Endodermal cell (in vitro differentiated cells): ENCODE results near the gene ZNF865. TPM values are rescaled to one million over a fixed set of nuclear protein-coding genes. Genes with fewer than 3 reads are reported as not detected.

Experiments
- DNase-seq: peaks from one replicate; pipeline ENCODE4 v3.0.0-alpha.2; 2017
- H3K27ac ChIP-seq: 2 replicates; pipeline ENCODE4 v1.5.1; 2013; ENCODE audit warnings: mild to moderate bottlenecking, low read depth, low read length, moderate library complexity
- H3K27me3 ChIP-seq: 2 replicates; pipeline ENCODE4 v1.6.1; 2013; ENCODE audit warnings: mild to moderate bottlenecking, low read length, moderate library complexity; ENCODE audit not compliant: insufficient read depth, control insufficient read depth, poor library complexity, severe bottlenecking
- H3K36me3 ChIP-seq: 2 replicates; pipeline ENCODE4 v1.7.0; 2013; ENCODE audit warnings: mild to moderate bottlenecking, low read length, moderate library complexity; ENCODE audit not compliant: control insufficient read depth, insufficient read depth
- H3K4me1 ChIP-seq: one replicate; pipeline ENCODE4 v1.7.0; 2013; ENCODE audit warnings: low read length; ENCODE audit not compliant: control insufficient read depth, insufficient read depth
- H3K4me3 ChIP-seq: 2 replicates; pipeline ENCODE4 v1.5.1; 2013; ENCODE audit warnings: mild to moderate bottlenecking, low read length, moderate library complexity
- H3K9ac ChIP-seq: 2 replicates; pipeline ENCODE4 v1.6.1; 2013; ENCODE audit warnings: mild to moderate bottlenecking, low read length, moderate library complexity; ENCODE audit not compliant: poor library complexity, severe bottlenecking; ENCODE audit errors: extremely low read depth
- H3K9me3 ChIP-seq: 2 replicates; pipeline ENCODE4 v1.6.1; 2013; ENCODE audit warnings: mild to moderate bottlenecking, low read length, moderate library complexity; ENCODE audit not compliant: control insufficient read depth
- H3K27ac Mint-ChIP-seq: 2 replicates; pipeline ENCODE4 v1.8.0; 2020; ENCODE audit warnings: mixed read lengths
- H3K27me3 Mint-ChIP-seq: 2 replicates; pipeline ENCODE4 v1.8.0; 2021; ENCODE audit warnings: mild to moderate bottlenecking, mixed read lengths; ENCODE audit not compliant: insufficient read depth
- H3K36me3 Mint-ChIP-seq: 2 replicates; pipeline ENCODE4 v1.8.0; 2020; ENCODE audit warnings: low read depth, mixed read lengths
- H3K4me1 Mint-ChIP-seq: 2 replicates; pipeline ENCODE4 v1.8.0; 2020; ENCODE audit warnings: mixed read lengths
- H3K4me3 Mint-ChIP-seq: 2 replicates; pipeline ENCODE4 v1.8.0; 2020; ENCODE audit warnings: mild to moderate bottlenecking, moderate library complexity, mixed read lengths
- H3K9me3 Mint-ChIP-seq: 2 replicates; pipeline ENCODE4 v1.8.0; 2020; ENCODE audit warnings: mild to moderate bottlenecking, mixed read lengths
- WGBS, 2 experiments: methylation state at CpG; one replicate each; pipeline versions ENCODE4 v1.1.5 to v1.1.7; 2013; ENCODE audit warnings: missing lambda C conversion rate in 2 of 2, mixed read lengths in 1 of 2; ENCODE audit not compliant: insufficient coverage in 1 of 2, insufficient read length in 1 of 2; 5-methylcytosine and 5-hydroxymethylcytosine counted together
- total RNA-seq, 2 donors: library from RNA; stranded (reverse); fragmentation: NEBNext Ultra II Directional in 1 of 2; extraction: Animal tissue kit (Norgen Biotek cat#: 25700) in 1 of 2; gene quantifications; 2 replicates in 1 of 2; 3 replicates in 1 of 2; pipeline ENCODE4 v1.2.1, GENCODE V29; 2021
- TF ChIP-seq, protein P1 (sequence below): fragments of 200-600 bp; sonication (generic); conservative IDR thresholded peaks from 2 replicates; pipeline ENCODE4 v1.5.0; 2021; ENCODE audit warnings: antibody characterized with exemption, mild to moderate bottlenecking

Gene ZNF865
- total RNA-seq, 2 donors from 2014 or later, result 14.5 to 14.9 TPM

DNA sequence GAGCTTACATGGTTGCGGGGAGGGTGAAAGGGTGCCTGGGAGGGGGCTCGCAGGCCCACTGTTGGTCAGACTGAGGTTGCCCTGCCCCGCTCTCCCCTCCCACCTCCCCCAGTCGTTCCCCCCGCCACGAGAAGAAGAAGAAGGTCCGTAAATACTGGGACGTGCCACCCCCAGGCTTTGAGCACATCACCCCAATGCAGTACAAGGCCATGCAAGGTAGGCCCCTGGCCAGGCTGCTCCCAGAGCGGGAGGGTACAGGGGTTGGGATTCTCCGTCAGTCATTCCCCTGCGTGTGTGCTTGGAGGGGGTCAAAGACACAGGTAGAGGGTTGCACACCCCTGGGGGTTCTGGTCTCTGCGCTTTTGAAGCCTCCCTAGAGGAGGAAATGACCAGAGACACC is 55.0 kb downstream of the ZNF865 start:
- TF ChIP-seq, protein P1, sequence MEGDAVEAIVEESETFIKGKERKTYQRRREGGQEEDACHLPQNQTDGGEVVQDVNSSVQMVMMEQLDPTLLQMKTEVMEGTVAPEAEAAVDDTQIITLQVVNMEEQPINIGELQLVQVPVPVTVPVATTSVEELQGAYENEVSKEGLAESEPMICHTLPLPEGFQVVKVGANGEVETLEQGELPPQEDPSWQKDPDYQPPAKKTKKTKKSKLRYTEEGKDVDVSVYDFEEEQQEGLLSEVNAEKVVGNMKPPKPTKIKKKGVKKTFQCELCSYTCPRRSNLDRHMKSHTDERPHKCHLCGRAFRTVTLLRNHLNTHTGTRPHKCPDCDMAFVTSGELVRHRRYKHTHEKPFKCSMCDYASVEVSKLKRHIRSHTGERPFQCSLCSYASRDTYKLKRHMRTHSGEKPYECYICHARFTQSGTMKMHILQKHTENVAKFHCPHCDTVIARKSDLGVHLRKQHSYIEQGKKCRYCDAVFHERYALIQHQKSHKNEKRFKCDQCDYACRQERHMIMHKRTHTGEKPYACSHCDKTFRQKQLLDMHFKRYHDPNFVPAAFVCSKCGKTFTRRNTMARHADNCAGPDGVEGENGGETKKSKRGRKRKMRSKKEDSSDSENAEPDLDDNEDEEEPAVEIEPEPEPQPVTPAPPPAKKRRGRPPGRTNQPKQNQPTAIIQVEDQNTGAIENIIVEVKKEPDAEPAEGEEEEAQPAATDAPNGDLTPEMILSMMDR, result no peak
- no peak for DNase-seq
- Mint-ChIP-seq H3K36me3 (peaks cover 50% of the 10 kb centered on the region), H3K4me3 (no peak overlapping the region), H3K4me1 (peaks cover 22% of the 10 kb centered on the region), H3K27ac (peak overlapping the region; percentile 35), H3K27me3 (no peaks in the 10 kb centered on the region), H3K9me3 (no peaks in the 10 kb centered on the region)
- no peaks in the 10 kb centered on the region for H3K9me3 ChIP-seq
- H3K36me3 ChIP-seq, result peaks cover 52% of the 10 kb centered on the region
- no peaks in the 10 kb centered on the region for H3K27me3 ChIP-seq
- H3K4me3 ChIP-seq, result no peak overlapping the region
- WGBS, 2 experiments, result 81 to 98% methylated on average over 3 to 8 of the region's 12 CpGs
- no peak overlapping the region for H3K27ac ChIP-seq
- peaks cover 5% of the 10 kb centered on the region for H3K4me1 ChIP-seq
- H3K9ac ChIP-seq, result no peak overlapping the region

DNA sequence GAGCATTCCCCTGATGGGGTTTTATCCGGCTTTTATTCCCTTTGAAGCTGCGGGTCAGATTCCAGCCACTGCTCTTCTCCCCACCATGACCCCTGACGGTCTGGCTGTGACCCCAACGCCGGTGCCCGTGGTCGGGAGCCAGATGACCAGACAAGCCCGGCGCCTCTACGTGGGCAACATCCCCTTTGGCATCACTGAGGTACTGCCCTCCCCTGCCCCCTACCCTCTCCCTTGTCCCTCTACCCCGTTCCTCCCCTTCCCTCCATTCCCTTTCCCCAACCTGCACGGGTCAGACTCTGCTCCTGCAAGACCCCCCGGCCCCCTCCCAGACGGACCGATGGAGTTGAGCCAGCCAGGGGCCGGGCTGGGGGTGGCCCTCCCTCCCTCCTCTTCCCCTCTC is 55.5 kb downstream of the ZNF865 start:
- DNase-seq, result no peak
- H3K36me3 Mint-ChIP-seq, result peaks cover 54% of the 10 kb centered on the region
- Histone ChIP-seq H3K9ac (no peak overlapping the region), H3K27ac (no peak overlapping the region), H3K4me1 (peaks cover 7% of the 10 kb centered on the region), H3K4me3 (no peak overlapping the region), H3K36me3 (peaks cover 56% of the 10 kb centered on the region), H3K9me3 (no peaks in the 10 kb centered on the region), H3K27me3 (no peaks in the 10 kb centered on the region)
- no peaks in the 10 kb centered on the region for H3K27me3 Mint-ChIP-seq
- no peak overlapping the region for H3K27ac Mint-ChIP-seq
- no peaks in the 10 kb centered on the region for H3K9me3 Mint-ChIP-seq
- H3K4me3 Mint-ChIP-seq, result no peak overlapping the region
- H3K4me1 Mint-ChIP-seq, result peaks cover 21% of the 10 kb centered on the region
- TF ChIP-seq, protein P1, result no peak
- WGBS, 2 experiments, result 92 to 96% methylated on average over 10 to 16 of the region's 16 CpGs

DNA sequence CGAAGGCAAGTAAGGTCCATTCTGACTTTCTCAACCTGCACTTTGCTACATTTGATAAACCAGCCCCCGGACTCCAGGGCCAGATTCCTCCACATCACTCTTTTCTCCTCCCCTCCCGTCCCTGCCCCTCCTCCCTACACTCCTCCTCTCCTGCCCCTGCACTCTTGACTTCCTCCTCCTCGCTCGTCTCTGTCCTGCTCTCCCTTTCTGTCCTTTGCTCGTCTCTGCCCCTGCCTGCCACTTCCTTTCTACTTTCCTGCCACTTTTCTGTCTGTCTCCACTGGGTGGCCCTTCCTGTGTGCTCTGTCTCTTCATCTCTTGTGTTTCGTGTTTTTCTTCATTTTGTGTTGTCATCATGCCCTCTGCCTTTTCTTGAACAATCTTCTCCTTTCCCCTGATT is 56.4 kb downstream of the ZNF865 start:
- Histone ChIP-seq H3K27ac (no peak overlapping the region), H3K9me3 (no peaks in the 10 kb centered on the region), H3K27me3 (no peaks in the 10 kb centered on the region), H3K36me3 (peaks cover 65% of the 10 kb centered on the region), H3K9ac (no peak overlapping the region), H3K4me3 (no peak overlapping the region), H3K4me1 (peaks cover 10% of the 10 kb centered on the region)
- Mint-ChIP-seq H3K4me1 (peaks cover 12% of the 10 kb centered on the region), H3K36me3 (peaks cover 60% of the 10 kb centered on the region), H3K27me3 (no peaks in the 10 kb centered on the region), H3K27ac (no peak overlapping the region), H3K4me3 (no peak overlapping the region), H3K9me3 (no peaks in the 10 kb centered on the region)
- 84 to 91% methylated on average over 7 of the region's 7 CpGs for WGBS, 2 experiments
- TF ChIP-seq, protein P1, result no peak
- no peak for DNase-seq
